Parathyroid adenoma (tissue), 2 donors: ENCODE data around the gene GAS7.

Experiments used
- H2AFZ ChIP-seq: fragments of 300-600 bp; sonication (generic); one replicate; pipeline ENCODE4 v1.7.0; 2017; ENCODE audit warnings: antibody characterized with exemption, mild to moderate bottlenecking
- H3K27ac ChIP-seq: fragments of 300-600 bp; sonication (generic); one replicate; pipeline ENCODE4 v1.7.0; 2017
- H3K27me3 ChIP-seq: fragments of 300-600 bp; sonication (generic); one replicate; pipeline ENCODE4 v1.7.0; 2017; ENCODE audit warnings: low read length; ENCODE audit not compliant: control insufficient read depth, insufficient read depth
- H3K36me3 ChIP-seq: fragments of 300-600 bp; sonication (generic); one replicate; pipeline ENCODE4 v1.7.0; 2017; ENCODE audit warnings: low read length; ENCODE audit not compliant: control insufficient read depth, insufficient read depth
- H3K4me1 ChIP-seq: fragments of 300-600 bp; sonication (generic); one replicate; pipeline ENCODE4 v1.7.0; 2017; ENCODE audit warnings: control low read depth
- H3K4me2 ChIP-seq: fragments of 300-600 bp; sonication (generic); one replicate; pipeline ENCODE4 v1.7.0; 2017; ENCODE audit warnings: low read length
- H3K4me3 ChIP-seq: fragments of 300-600 bp; sonication (generic); one replicate; pipeline ENCODE4 v1.7.0; 2017; ENCODE audit warnings: low read depth, low read length
- H3K79me2 ChIP-seq: fragments of 300-600 bp; sonication (generic); one replicate; pipeline ENCODE4 v1.7.0; 2017; ENCODE audit warnings: control low read depth
- H3K9ac ChIP-seq: fragments of 300-600 bp; sonication (generic); one replicate; pipeline ENCODE4 v1.7.0; 2017; ENCODE audit warnings: mild to moderate bottlenecking
- H3K9me3 ChIP-seq: fragments of 300-600 bp; sonication (generic); one replicate; pipeline ENCODE4 v1.7.0; 2017; ENCODE audit warnings: low read length; ENCODE audit not compliant: control insufficient read depth
- CTCF ChIP-seq: fragments of 300-600 bp; sonication (generic); IDR thresholded peaks from one replicate; pipeline ENCODE4 v1.7.0; 2017; ENCODE audit warnings: antibody characterized with exemption, mild to moderate bottlenecking
- donor health status: primary hyperparathyroidism.

GAS7 gene

GRCh38 chr17:9979463-9979995, 218.9 kb downstream of the GAS7 start:
- no peaks in the 10 kb centered on the region for H3K4me1 ChIP-seq
- no peaks in the 10 kb centered on the region for H3K36me3 ChIP-seq
- H3K9me3 ChIP-seq: no peaks in the 10 kb centered on the region
- no peaks in the 10 kb centered on the region for H3K79me2 ChIP-seq
- no peak overlapping the region for H3K9ac ChIP-seq
- H3K27ac ChIP-seq: no peak overlapping the region
- H2AFZ ChIP-seq: no peak overlapping the region
- no peaks in the 10 kb centered on the region for H3K27me3 ChIP-seq
- H3K4me3 ChIP-seq: no peak overlapping the region
- H3K4me2 ChIP-seq: no peak overlapping the region
- TF ChIP-seq CTCF: no peak

- Histone ChIP-seq H3K27ac (no peak overlapping the region), H2AFZ (no peak overlapping the region), H3K9ac (no peak overlapping the region), H3K36me3 (no peaks in the 10 kb centered on the region), H3K4me2 (no peak overlapping the region), H3K4me1 (no peaks in the 10 kb centered on the region), H3K4me3 (no peak overlapping the region), H3K79me2 (no peaks in the 10 kb centered on the region), H3K9me3 (no peaks in the 10 kb centered on the region), H3K27me3 (no peaks in the 10 kb centered on the region)
- TF ChIP-seq CTCF: no peak
Observed at GRCh38 chr17:9977180-9977575, 221.2 kb downstream of the GAS7 start.

- Histone ChIP-seq H3K27ac (no peak overlapping the region), H3K4me2 (no peak overlapping the region), H3K27me3 (no peaks in the 10 kb centered on the region), H3K4me1 (no peaks in the 10 kb centered on the region), H2AFZ (no peak overlapping the region), H3K79me2 (no peaks in the 10 kb centered on the region), H3K36me3 (no peaks in the 10 kb centered on the region), H3K9ac (no peak overlapping the region), H3K4me3 (no peak overlapping the region), H3K9me3 (no peaks in the 10 kb centered on the region)
- TF ChIP-seq CTCF: no peak
Observed at GRCh38 chr17:9976283-9977179, 221.9 kb downstream of the GAS7 start.

- no peaks in the 10 kb centered on the region for H3K36me3 ChIP-seq
- TF ChIP-seq CTCF: no peak
- H3K4me2 ChIP-seq: no peak overlapping the region
- H3K4me3 ChIP-seq: no peak overlapping the region
- no peaks in the 10 kb centered on the region for H3K79me2 ChIP-seq
- no peaks in the 10 kb centered on the region for H3K9me3 ChIP-seq
- no peak overlapping the region for H2AFZ ChIP-seq
- H3K27me3 ChIP-seq: no peaks in the 10 kb centered on the region
- H3K27ac ChIP-seq: no peak overlapping the region
- H3K9ac ChIP-seq: no peak overlapping the region
- no peaks in the 10 kb centered on the region for H3K4me1 ChIP-seq
Observed at GRCh38 chr17:9974448-9975381, 223.7 kb downstream of the GAS7 start.
